H1 (cell line): ENCODE data around the gene DUSP2. TPM values are rescaled to one million over a fixed set of nuclear protein-coding genes. Genes with fewer than 3 reads are reported as not detected.

Source experiments
- ASH2L ChIP-seq: fragments of 200-600, 300-600 bp; sonication (generic); IDR thresholded peaks from one replicate; pipeline ENCODE4 v1.7.1; 2017; ENCODE audit warnings: low read length
- EP300 ChIP-seq, 2 experiments: IDR thresholded peaks; 1 replicate in 1 of 2; 2 replicates in 1 of 2; pipeline ENCODE4 v1.6.1; 2011 to 2012; ENCODE audit warnings: low read depth in 2 of 2, low read length in 2 of 2, mild to moderate bottlenecking in 2 of 2, borderline replicate concordance in 1 of 2, inconsistent platforms in 1 of 2, moderate library complexity in 1 of 2
- JUND ChIP-seq: IDR thresholded peaks from 2 replicates; pipeline ENCODE4 v1.6.1; 2011; ENCODE audit warnings: mild to moderate bottlenecking, improper control_type of control experiment, low read length
- SIN3A ChIP-seq, 2 experiments: IDR thresholded peaks in 1 of 2; conservative IDR thresholded peaks in 1 of 2; 2 replicates each; pipeline ENCODE4 v1.6.1; 2011 to 2012; ENCODE audit warnings: low read length in 2 of 2, improper control_type of control experiment in 1 of 2, low read depth in 1 of 2, mild to moderate bottlenecking in 1 of 2
- TAF1 ChIP-seq: IDR thresholded peaks from 2 replicates; pipeline ENCODE4 v1.6.1; 2011; ENCODE audit warnings: mild to moderate bottlenecking, low read depth, low read length
- TAF7 ChIP-seq: optimal IDR thresholded peaks from 2 replicates; pipeline ENCODE3; 2011; ENCODE audit warnings: low read depth, mild to moderate bottlenecking, inconsistent platforms, low read length, moderate library complexity, borderline replicate concordance
- TCF12 ChIP-seq: IDR thresholded peaks from 2 replicates; pipeline ENCODE4 v1.6.1; 2011; ENCODE audit warnings: low read depth, mild to moderate bottlenecking, low read length
- TEAD4 ChIP-seq: IDR thresholded peaks from 2 replicates; pipeline ENCODE4 v1.6.1; 2012; ENCODE audit warnings: low read depth, low read length, inconsistent platforms, mixed read lengths
- YY1 ChIP-seq: IDR thresholded peaks from 2 replicates; pipeline ENCODE4 v1.6.1; 2011; ENCODE audit warnings: low read depth, mild to moderate bottlenecking, low read length
- polyA plus RNA-seq, 7 experiments: library from polyadenylated mRNA; depleted of rRNA in 3 of 7; stranded (reverse) in 5 of 7; unstranded in 2 of 7; fragments of >200 nt in 5 of 7; fragments of 200-250 nt in 2 of 7; gene quantifications; 1 replicate in 5 of 7; 2 replicates in 1 of 7; 4 replicates in 1 of 7; pipeline versions ENCODE4 v1.2.1 to v1.2.3, GENCODE V29; 2011 to 2013; ENCODE audit warnings: missing spikeins in 2 of 7, mixed read lengths in 2 of 7
- total RNA-seq: library from RNA; stranded (reverse); fragmentation: NEBNext Ultra II Directional; extraction: Animal tissue kit (Norgen Biotek cat#: 25700); gene quantifications from 2 replicates; pipeline ENCODE4 v1.2.1, GENCODE V29; 2021

Gene DUSP2
- total and polyA plus RNA-seq, 2 of the 8 experiments (the other 6 are each of a cell fraction or from before 2014, with no cell fraction given) = 10.1 to 10.4 TPM

- TF ChIP-seq SIN3A (conservative IDR thresholded peaks at IDR 0.05 in 1 of 2, IDR thresholded peaks at IDR 0.05 in 1 of 2; ENCODE audit: low read depth in 1 of 2, low read length in 2 of 2) (peak in 1 of 2 experiments; percentile 62; a peak in 1 of 4 replicates), ASH2L (no peak), EP300 (IDR thresholded peaks at IDR 0.05; ENCODE audit: borderline replicate concordance in 1 of 2, low read depth in 2 of 2, low read length in 2 of 2) (peak in 1 of 2 experiments; percentile 37; a peak in 1 of 3 replicates), TCF12 (no peak), YY1 (peak; percentile 62; the same call in 1 of the 2 replicates), JUND (no peak), TEAD4 (no peak), TAF7 (peak; percentile 31), TAF1 (peak; percentile 43; the same call in 1 of the 2 replicates)
Observed at GRCh38 chr2:96138179-96139145, 6.8 kb downstream of the DUSP2 start, which contains the start of gene ASTL (continued).
